GM23338 (cell line): ENCODE results near the gene SULT1A1. TPM values are rescaled to one million over a fixed set of nuclear protein-coding genes. Genes with fewer than 3 reads are reported as not detected.

Source experiments
- polyA plus RNA-seq: library from polyadenylated mRNA; unstranded; fragments of >200 nt; fragmentation: Nextera tagmentation; extraction: Ambion mirVana; gene quantifications from 2 replicates; pipeline ENCODE4 v1.2.1, GENCODE V29; 2016
- total RNA-seq: library from RNA; depleted of rRNA; stranded (reverse); fragments of >200 nt; shearing (Covaris generic); gene quantifications from 2 replicates; pipeline ENCODE4 v1.2.3, GENCODE V29; 2014; rRNA removed

SULT1A1 gene
- total and polyA plus RNA-seq, 2 experiments from 2014 or later = 1.7 to 2.4 TPM

Other genes starting within 250 kb of the SULT1A1 start
- 1.5 TPM in 1 of 2 replicates, not detected in the other for gene NPIPB6, start 246.5 kb downstream of the SULT1A1 start, total RNA-seq
- 1.8 and 3.0 TPM in 2 replicates for gene NPIPB6, start 246.5 kb downstream of the SULT1A1 start, polyA plus RNA-seq
- 323 and 339 TPM in 2 replicates for gene EIF3CL, start 206.2 kb downstream of the SULT1A1 start, total RNA-seq
- 0.68 and 1.8 TPM in 2 replicates for gene EIF3CL, start 206.2 kb downstream of the SULT1A1 start, polyA plus RNA-seq
- gene NPIPB7, start 137.7 kb downstream of the SULT1A1 start, total RNA-seq = 0.24 TPM in 1 of 2 replicates, not detected in the other
- gene NPIPB7, start 137.7 kb downstream of the SULT1A1 start, polyA plus RNA-seq = 0.45 and 0.52 TPM in 2 replicates
- gene CLN3, start 118.0 kb downstream of the SULT1A1 start, total RNA-seq = 16.6 and 31.4 TPM in 2 replicates
- 17.8 and 18.1 TPM in 2 replicates for gene CLN3, start 118.0 kb downstream of the SULT1A1 start, polyA plus RNA-seq
- gene APOBR, start 115.4 kb downstream of the SULT1A1 start, total RNA-seq = 0.07 TPM in 1 of 2 replicates, not detected in the other
- not detected in 2 replicates for gene APOBR, start 115.4 kb downstream of the SULT1A1 start, polyA plus RNA-seq
- gene IL27, start 103.2 kb downstream of the SULT1A1 start, total RNA-seq = not detected in 2 replicates
- not detected in 2 replicates for gene IL27, start 103.2 kb downstream of the SULT1A1 start, polyA plus RNA-seq
- 0.03 TPM in 1 of 2 replicates, not detected in the other for gene NUPR1, start 71.1 kb downstream of the SULT1A1 start, total RNA-seq
- 0.48 and 0.75 TPM in 2 replicates for gene NUPR1, start 71.1 kb downstream of the SULT1A1 start, polyA plus RNA-seq
- gene SGF29, start 56.1 kb downstream of the SULT1A1 start, total RNA-seq = 10.0 and 10.8 TPM in 2 replicates
- 17.6 and 20.0 TPM in 2 replicates for gene SGF29, start 56.1 kb downstream of the SULT1A1 start, polyA plus RNA-seq
- gene SULT1A2, start 13.0 kb downstream of the SULT1A1 start, total RNA-seq = 0.12 and 0.17 TPM in 2 replicates
- gene SULT1A2, start 13.0 kb downstream of the SULT1A1 start, polyA plus RNA-seq = 0.34 TPM in 1 of 2 replicates, not detected in the other
- gene NPIPB8, start 28.0 kb upstream of the SULT1A1 start, total RNA-seq = 0.14 TPM in 1 of 2 replicates, not detected in the other
- gene NPIPB8, start 28.0 kb upstream of the SULT1A1 start, polyA plus RNA-seq = not detected in 2 replicates
- 334 and 368 TPM in 2 replicates for gene EIF3C, start 101.4 kb upstream of the SULT1A1 start, total RNA-seq
- gene EIF3C, start 101.4 kb upstream of the SULT1A1 start, polyA plus RNA-seq = 1,247 and 1,475 TPM in 2 replicates
- gene NPIPB9, start 141.7 kb upstream of the SULT1A1 start, total RNA-seq = 6.2 and 9.9 TPM in 2 replicates
- gene NPIPB9, start 141.7 kb upstream of the SULT1A1 start, polyA plus RNA-seq = 0.71 and 2.1 TPM in 2 replicates
- gene ATXN2L, start 213.0 kb upstream of the SULT1A1 start, total RNA-seq = 192 TPM in 2 replicates
- gene ATXN2L, start 213.0 kb upstream of the SULT1A1 start, polyA plus RNA-seq = 132 and 134 TPM in 2 replicates
- gene TUFM, start 236.3 kb upstream of the SULT1A1 start, total RNA-seq = 162 and 192 TPM in 2 replicates
- gene TUFM, start 236.3 kb upstream of the SULT1A1 start, polyA plus RNA-seq = 246 and 248 TPM in 2 replicates